Pons (tissue), 1 donor: ENCODE data around the gene LRRC2.
"Not testable (repeated sequence)": the region's sequence is repeated elsewhere in the genome, so short reads cannot be mapped to it uniquely, and the experiment has no call there.

Source experiments
- DNase-seq: peaks from one replicate; pipeline ENCODE4 v3.0.0-alpha.2; 2016; ENCODE audit warnings: low spot score

The LRRC2 gene, protein sequence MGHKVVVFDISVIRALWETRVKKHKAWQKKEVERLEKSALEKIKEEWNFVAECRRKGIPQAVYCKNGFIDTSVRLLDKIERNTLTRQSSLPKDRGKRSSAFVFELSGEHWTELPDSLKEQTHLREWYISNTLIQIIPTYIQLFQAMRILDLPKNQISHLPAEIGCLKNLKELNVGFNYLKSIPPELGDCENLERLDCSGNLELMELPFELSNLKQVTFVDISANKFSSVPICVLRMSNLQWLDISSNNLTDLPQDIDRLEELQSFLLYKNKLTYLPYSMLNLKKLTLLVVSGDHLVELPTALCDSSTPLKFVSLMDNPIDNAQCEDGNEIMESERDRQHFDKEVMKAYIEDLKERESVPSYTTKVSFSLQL

DNA sequence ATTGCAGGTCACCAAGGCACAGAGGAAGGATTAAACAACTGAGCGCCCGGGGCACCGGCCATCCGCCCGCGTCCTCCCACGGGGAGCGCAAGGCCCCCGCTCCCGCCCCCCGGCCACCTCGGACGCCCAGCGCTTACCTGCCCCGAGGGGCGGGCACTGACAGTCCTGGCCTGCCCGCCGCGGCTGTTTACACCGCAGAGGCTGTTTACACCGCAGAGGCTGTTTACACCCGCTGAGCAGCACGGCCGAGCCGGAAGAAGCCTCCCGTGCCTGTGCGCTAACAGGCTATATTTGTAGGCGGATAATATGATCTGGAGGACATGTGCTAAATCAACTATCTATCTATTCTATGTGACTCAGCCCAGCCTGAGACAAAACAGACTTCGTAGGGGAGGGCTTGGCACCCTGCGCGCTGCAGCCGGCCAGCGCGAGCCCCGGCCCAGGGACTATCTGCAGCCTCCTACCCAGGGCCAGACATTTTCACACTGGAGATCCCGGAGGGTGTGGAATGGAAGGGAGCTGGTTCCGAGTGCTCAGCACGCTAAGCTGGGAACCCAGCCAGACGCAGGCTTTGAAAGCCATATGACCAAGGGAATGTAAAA, at the start of gene LRRC2:
Gene LRRC2, minus strand, starts transcription at position 263 of the 602 bp plus-strand sequence. CDS start 14,711 bp downstream, outside the sequence.
- DNase-seq, result no peak

DNA sequence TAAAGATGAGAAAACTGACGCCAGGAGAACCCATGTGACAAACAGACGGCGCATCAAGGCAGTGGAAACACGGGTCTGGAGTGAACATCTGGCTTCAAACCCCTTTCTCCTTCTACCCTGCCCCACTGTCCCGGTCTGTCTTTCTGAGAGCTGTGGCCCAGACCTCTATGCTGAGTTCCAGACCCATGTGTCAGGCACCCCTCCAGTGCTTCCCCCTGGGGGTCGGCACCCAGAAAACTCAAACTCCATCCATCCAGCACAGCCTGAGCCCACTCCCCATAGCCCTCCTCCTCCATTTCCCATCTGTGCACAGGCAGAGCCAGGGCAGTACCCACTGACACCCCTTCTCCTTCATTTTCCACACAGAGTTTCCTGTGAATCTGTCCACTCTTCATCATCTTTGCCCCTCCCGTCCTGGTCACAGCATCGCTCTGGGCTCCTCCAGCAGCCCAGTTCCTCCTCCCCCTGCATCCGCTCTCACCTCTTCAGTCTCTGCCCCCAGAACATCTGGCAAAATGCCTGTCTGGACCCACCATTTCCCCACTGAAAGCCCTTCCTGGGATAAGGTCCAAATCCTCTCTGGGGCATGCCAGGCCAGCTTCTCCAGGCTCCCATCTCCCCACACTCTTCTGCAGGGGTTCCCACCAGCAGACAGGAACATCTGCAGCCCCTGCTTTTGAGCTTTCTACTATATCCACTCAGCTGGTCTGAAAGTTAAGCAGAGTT, 49.1 kb upstream of the LRRC2 start:
- no peak for DNase-seq

DNA sequence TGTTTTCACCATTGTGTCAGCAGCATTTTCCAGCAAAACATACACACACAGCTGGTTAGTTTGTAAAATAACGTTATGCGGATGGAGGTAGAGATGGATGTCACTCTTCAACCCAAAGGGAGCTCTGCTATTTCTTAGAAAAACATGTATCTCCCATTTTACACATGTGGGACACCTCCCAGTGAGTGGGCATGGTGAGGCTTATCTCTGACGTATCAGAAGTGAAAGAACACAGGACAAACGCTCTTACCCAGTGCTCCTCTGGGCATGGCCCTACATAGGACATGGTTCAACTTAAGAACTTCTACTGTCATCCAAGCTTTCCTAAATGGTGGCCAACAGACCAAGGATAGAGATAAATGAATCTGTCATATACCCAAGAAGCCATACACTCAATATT, 48.3 kb upstream of the LRRC2 start:
- no peak for DNase-seq

DNA sequence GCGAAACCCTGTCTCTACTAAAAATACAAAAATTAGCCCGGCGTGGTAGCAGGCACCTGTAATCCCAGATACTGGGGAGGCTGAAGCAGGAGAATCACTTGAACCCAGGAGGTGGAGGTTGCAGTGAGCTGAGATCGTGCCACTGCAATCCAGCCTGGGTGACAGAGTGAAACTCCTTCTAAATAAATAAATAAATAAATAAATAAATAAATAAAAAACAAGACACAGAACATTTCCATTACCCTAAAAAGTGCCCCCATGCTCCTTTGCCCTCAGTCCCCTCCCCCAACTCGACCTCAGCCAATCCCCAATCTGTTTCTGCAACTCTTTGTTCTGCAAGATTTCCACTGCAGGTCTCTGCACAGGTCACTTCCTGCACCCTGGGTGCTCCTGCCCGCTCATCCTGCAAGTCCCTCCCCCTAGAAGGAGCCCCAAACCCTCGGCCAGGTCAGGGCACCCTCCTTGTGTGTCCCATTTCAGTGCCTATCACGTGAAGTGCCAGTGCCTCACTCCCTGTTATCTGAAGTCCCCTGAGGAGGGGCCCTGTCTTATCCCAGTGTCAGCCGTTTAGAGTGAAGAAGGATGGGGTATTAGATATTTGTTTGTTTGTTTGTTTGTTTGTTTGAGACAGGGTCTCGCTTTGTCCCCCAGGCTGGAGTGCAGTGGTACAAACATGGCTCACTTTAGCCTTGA, 47.4 kb upstream of the LRRC2 start:
- no peak for DNase-seq

DNA sequence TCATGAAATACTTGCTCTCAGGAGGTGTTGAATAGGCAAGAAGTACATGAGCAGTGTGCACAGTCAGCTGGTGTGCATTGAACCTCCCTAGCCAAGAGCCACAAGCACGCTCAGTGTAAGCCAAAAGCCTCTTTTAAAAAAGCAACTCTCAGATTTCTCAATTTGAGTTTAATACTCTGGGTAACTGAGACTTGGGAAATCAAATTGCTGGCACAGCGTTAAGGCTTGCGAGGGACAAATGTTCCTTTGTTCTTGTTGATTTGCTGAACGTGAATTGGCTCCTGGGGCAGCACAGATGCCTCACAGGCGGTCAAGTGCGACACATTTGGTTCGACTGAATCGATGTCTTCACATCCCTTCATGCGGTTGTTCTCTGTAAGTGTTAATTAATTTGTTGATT, 46.2 kb upstream of the LRRC2 start, which contains the start of gene FAM240A:
Gene FAM240A, plus strand, starts transcription at position 202 of the 400 bp plus-strand sequence. Its CDS starts 159 bp downstream, at position 361.
- DNase-seq, result peak; percentile 73

DNA sequence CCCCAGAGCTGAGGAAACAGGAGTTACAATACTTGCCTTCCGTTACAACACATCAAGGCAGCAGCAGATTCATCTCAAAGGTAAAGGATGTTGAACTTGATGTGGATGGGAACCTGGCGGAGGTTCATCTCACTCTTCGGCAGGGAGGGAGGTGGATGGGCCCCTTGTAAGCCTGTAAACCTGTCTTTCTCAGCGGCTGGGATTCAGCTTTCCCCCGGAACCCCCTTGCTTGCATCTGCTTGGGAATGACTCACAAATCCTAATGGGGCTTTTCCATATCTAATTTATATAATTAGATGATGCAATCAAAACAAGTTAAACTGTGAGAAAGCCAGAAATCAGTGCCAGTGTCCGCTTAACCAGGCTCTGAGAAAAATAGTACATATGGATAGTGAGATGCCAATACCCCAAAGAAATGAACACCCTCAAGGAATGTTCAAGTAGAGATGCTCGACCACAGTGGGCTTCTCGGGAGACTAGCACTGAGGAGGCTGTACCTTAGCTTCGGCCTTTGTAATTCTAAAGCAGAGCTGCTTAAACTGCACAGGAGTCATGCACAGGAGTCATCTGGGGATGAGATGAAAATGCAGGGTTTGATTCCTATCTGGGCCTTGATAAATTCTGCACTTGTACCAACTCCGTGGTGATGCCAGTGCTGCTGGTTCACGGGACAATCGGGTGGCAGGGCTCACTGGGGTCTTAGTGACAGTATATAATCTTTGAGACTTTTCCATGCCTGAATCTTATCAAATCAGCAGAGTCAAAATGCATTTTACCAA, 44.0 kb upstream of the LRRC2 start:
- no peak for DNase-seq

DNA sequence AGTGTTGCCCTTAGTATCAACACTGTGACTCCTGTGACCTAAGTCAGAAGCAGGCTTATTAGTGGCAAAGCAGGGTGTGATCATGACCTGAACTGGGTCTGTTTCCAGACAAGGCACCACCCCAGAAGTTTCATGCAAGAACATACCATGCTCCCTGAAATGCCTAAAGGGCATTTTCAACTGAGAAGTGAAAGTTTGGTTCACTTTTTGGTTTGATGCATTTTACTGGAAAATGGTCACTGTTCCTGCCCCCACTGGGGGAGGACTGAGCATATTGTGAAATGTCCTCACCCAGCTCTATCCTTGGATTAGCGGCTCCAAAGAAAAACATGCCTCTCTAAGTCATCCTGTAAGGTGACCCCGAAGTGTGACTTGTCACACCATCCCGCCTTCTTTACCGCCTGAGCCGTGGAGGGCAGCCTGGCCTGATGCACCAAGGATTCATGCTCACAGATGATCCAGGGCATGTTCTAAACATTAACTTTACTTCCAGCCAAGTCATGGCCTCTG, 43.2 kb upstream of the LRRC2 start:
- DNase-seq, result no peak

DNA sequence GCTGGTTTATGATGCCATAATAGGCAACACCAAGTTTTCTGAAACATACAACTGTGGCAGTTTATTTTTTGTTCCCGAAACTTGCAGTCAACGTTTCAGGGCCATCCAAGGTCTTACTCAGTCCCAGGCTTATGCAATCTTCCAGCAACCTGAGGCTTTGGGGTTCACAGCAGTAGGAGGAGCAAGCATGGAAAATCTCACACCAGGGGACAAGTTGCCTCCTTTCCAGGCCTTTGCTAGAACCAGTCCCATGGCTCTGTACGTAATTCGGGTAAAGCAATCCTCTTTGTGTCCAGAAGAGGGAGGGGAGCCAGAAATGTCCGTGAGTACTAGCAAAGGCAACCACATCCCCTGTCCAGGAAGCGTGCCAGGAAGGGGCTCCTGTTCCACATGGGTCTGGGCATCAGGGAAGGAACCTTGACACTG, 41.5 kb upstream of the LRRC2 start:
- DNase-seq, result no peak

DNA sequence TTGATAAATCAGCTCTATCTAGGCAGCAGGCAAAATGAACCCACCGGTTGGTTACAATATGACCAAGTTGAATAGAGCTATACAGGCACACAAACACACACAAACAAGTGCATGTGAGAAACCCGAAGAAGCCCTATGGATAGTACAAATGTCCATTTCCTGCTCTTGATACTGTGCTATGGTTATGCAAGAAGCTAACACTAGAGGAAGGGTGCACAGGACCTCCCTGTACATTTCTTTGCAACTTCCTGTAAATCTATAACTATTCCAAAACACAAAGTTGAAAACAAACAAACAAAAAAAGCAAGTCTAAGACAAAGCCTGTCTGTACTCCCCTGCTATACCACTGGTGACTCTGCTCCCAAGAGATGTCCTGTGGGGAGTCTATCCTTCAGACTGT, 38.0 kb upstream of the LRRC2 start:
- no peak for DNase-seq

DNA sequence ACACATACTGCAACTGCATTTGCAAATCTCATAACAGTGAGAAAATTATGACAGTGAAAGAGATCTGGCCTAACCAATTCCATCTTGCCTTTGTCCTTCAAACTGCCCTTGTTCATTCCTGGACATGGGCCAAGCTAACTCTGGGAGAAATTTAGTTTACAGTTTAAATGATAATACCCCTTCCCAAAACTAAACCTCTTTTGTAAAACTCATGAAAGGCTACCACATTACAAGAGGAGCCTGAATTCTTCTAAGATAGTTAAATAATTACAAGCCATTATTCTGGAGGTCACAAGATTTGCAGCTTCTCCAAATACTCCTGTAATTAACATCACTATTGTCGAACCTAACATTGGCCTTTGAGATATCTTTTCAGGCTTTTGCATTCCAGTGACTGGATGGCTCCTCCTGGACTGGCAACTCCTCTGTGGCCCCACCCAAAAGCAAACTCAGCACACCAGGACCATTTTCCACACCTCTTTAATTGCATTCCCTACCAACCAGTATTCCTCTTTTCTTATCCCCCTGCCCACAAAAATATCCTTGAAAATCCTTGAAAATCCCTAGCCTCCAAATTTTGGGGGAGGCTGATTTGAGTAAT, 37.4 kb upstream of the LRRC2 start:
- DNase-seq, result no peak

DNA sequence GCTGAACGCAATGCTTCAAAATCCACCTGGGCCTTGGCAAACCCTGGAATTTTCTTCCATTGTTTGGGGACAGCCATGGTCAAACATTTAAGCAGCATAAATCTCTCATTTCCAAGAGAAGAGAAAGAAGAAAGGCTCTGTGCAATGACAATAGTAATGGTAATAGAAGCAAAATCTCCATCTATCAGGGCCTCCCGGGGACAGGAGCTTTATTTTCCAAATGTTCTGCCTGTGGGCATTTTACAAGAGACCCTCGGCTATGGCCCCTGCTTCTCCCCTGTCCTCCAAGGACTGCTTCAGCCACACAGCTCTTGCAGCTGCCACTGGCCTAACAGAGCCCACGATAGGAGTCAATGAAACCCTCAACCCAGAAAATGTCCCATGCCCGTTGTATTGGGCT, 33.5 kb upstream of the LRRC2 start:
- no peak for DNase-seq

DNA sequence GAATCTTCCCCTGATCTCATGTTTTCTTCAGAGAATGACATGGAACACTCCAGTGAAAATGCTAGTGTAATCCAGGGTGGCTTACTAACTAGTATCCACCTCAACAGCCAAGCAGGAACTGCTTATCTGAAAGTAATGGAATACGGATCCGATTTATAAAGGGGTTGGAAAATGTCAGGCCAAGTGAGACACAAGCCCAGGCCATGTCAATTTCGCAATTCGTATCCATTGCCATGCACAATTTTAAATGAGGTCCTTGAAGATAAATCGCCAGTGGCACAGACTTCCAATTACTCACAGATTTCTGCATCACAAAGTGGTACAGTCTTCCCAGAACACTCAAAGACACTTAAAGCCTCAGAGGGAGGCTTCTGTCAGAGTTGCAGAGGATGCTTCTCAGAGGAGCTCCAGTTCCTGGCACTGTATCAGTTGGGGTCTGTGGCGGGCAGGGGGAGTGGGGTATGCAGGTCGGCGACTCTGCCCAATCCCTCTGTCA, 29.8 kb upstream of the LRRC2 start:
- DNase-seq, result no peak

DNA sequence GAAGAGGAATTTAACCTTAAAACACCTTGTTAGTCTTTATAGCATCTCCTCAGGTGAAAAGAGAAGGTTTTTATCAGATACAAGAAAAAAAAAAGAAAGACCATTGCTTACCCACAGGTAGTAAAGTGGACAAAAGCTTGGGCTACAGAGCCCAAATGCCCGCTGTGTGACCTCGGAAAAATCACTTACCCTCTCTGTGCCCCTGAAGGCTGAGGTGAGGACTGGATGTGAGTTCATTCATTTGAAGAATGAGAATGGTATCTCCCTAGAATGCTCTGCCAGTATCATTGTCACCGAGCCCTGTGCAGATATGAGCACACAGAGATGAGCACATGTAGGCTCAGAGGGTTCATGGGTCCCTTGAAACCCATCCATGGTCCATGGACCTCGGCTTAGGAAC, 28.6 kb upstream of the LRRC2 start:
- no peak for DNase-seq

DNA sequence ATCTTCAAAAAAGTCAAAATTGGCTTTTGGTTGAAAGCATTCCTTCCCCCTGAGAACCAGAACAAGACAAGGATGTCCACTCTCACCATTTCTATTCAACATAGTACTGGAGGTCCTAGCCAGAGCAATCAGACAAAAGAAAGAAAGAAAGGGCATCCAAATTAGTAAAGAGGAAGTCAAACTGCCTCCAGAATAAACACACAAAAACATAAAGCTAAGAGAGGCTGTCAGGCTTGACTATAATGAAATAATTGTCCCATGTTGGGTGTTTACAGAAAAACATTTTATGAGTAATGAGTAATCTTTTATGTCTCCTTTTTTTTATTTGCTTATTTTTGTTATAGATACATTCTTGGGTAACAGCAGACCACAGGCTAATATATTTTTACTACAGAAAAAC, 27.9 kb upstream of the LRRC2 start:
- DNase-seq, result no peak

DNA sequence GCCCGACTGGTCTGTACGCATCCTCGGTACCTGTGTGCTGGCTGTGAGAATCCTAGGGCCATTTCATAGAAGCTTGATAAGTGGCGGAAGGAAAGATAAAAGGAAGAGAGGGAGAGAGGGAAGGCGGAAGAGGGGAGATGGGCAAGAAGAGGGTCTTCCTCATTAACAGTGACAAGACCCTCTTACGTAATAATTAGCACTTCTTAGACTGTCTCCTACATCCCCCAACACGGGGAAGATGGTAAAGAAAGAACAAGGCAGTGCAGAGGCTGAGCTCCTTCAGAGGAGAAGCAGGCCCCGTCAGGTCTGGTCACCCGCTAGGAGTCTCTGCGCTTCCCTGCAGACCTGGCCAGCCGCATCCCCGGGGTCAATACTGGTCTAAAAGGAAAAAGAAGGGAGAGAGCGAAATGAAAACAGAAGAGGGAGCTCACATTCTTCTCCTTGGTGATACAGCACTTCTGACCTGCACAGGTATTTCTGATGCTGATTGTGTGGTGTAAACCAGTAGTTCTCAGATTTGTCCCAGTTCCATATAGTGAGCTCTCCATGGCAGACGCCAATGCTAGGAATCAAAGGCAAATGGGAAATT, 27.3 kb upstream of the LRRC2 start:
- DNase-seq, result no peak

DNA sequence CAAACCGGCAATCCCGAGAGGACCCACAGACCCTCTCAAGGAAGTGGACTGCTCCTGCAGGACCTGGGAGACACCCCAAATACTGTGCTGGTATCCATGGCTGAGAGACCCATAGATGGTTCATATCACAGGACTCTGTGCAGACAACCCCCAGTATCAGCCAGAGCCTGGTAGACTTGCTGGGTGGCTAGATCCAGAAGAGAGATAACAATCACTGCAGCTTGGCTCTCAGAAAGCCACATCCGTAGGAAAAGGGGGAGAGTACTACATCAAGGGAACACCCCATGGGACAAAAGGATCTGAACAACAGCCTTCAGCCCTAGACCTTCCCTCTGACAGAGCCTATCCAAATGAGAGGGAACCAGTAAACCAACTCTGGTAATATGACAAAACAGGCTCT, 21.2 kb upstream of the LRRC2 start:
- not testable (repeated sequence) for DNase-seq

DNA sequence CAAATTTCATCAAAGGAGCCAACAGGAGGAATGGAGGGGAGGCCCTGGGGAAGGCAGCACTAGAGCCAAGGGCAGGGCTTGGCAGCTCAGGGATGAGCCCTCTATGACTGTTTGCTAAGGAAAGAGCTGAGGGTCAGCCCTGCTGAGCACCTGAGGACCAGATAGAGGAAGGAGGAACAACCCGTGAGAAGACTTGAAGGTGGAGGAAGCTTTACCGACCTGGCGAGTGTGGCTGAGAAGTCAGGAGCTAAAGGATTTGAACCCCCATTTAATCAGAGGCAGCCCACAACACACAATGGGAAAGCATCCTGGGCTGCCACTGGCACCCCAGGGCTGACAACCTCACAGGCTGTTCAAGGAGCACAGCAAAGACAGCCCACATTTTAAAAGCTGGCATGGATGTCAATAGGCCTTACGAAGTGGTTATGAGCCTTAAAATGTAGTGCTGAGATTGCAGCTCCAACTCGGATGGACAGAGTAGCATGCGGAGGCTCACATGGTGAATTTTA, 20.7 kb upstream of the LRRC2 start:
- DNase-seq, result no peak

DNA sequence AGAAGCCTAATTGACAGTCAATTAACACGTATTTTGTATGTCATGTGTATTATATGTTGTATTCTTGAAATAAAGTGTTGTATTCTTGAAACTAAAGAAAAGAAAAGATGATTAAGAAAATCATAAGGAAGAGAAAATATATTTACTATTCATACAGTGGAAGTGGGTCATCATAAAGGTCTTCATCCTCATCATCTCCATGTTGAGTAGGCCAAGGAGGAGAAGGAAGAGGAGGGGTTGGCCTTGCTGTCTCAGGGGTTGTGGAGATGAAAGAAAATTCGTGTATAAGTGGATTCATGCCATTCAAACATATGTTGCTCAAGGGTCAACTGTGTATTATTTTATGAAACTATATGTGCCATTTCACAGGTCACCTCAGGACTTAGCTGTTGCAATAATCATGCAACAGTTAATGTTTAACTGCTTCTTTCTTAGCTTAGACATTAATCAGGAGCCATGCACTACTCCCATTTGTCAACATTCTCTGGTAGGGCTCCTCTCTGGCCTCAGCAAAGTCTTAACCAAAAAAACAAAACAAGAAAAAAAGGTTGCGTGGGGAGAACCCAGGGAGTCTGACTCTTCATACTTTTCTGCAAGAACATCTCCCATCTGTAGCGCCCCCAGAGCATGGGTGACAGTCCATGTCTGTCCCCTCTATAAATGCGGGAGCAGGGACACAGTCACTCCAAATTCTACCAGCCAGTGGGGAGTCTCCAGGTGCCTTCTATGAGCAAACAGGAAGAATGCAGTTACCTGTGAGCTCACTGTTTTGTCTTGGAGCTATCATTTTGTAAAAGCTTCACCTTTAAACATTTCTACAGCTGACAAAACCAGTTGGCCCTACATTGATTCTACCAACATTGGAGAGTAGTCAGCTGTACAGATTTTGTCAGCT, 19.9 kb upstream of the LRRC2 start:
- no peak for DNase-seq
